PFSK-1 (cell line): ENCODE measurements around the gene KIAA0408.

Source experiments
- FOXP2 ChIP-seq: optimal IDR thresholded peaks from 2 replicates; pipeline ENCODE3; 2011; ENCODE audit warnings: borderline replicate concordance, control low read depth, inconsistent platforms; ENCODE audit not compliant: insufficient read depth; ENCODE audit errors: extremely low read length, extremely low read depth
- POLR2AphosphoS5 ChIP-seq: IDR thresholded peaks from 2 replicates; pipeline ENCODE4 v1.6.1; 2012; ENCODE audit warnings: low read depth, mild to moderate bottlenecking, control low read depth, low read length, moderate library complexity
- SIN3A ChIP-seq: IDR thresholded peaks from 2 replicates; pipeline ENCODE4 v1.6.1; 2012; ENCODE audit warnings: mild to moderate bottlenecking, low read length, moderate library complexity, borderline replicate concordance; ENCODE audit not compliant: insufficient read depth
- TAF1 ChIP-seq: IDR thresholded peaks from 2 replicates; pipeline ENCODE4 v1.6.1; 2012; ENCODE audit warnings: low read length, control low read depth, borderline replicate concordance; ENCODE audit not compliant: insufficient read depth
- TF ChIP-seq, protein P1 (sequence below), 2 experiments: IDR thresholded peaks; 2 replicates each; pipeline versions ENCODE4 v1.6.1 to v1.8.0; 2011 to 2012; ENCODE audit warnings: low read depth in 2 of 2, low read length in 2 of 2, control low read depth in 1 of 2, inconsistent platforms in 1 of 2, mild to moderate bottlenecking in 1 of 2, moderate library complexity in 1 of 2; ENCODE audit not compliant: insufficient read depth in 1 of 2

Gene KIAA0408

DNA sequence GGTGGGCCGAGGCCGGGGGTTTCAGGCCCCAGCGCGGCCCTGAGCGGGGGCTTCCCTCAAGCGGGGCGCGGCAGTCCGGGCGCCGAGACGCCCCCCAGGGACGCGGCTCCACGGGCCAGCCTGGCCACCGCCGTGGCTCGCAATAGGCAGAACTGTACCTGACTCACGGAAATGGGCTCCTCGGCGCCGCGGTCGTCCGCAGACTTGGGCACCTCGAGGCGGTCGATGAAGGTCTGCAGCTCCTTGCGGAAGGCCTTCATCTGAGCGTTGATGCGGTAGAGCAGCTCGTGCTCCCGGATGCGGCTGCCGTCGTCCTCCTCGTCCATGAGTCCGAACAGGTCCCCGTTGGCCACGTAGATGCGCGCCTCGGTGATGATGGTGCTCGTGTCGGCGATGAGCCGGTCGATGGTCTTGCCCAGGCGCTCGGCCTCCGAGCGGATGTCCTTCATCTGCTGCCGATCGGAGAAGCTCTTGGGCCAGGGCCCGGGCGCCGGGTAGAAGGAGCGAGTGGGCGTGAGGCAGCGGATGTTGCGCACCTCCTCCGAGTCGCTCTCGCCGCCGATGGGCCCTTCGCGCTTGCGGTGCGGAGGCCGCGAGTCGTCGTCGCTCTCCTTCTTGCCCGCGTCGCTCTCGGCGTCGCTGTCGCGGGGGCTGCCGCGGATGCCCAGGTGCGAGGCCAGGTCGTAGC, 16.1 kb upstream of the KIAA0408 start:
- TF ChIP-seq FOXP2 = no peak
- TF ChIP-seq TAF1 = no peak
- TF ChIP-seq, protein P1, sequence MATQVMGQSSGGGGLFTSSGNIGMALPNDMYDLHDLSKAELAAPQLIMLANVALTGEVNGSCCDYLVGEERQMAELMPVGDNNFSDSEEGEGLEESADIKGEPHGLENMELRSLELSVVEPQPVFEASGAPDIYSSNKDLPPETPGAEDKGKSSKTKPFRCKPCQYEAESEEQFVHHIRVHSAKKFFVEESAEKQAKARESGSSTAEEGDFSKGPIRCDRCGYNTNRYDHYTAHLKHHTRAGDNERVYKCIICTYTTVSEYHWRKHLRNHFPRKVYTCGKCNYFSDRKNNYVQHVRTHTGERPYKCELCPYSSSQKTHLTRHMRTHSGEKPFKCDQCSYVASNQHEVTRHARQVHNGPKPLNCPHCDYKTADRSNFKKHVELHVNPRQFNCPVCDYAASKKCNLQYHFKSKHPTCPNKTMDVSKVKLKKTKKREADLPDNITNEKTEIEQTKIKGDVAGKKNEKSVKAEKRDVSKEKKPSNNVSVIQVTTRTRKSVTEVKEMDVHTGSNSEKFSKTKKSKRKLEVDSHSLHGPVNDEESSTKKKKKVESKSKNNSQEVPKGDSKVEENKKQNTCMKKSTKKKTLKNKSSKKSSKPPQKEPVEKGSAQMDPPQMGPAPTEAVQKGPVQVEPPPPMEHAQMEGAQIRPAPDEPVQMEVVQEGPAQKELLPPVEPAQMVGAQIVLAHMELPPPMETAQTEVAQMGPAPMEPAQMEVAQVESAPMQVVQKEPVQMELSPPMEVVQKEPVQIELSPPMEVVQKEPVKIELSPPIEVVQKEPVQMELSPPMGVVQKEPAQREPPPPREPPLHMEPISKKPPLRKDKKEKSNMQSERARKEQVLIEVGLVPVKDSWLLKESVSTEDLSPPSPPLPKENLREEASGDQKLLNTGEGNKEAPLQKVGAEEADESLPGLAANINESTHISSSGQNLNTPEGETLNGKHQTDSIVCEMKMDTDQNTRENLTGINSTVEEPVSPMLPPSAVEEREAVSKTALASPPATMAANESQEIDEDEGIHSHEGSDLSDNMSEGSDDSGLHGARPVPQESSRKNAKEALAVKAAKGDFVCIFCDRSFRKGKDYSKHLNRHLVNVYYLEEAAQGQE (IDR thresholded peaks at IDR 0.05; ENCODE audit: insufficient read depth in 1 of 2, low read depth in 2 of 2, low read length in 2 of 2) = no peak
- no peak for TF ChIP-seq POLR2AphosphoS5
- TF ChIP-seq SIN3A = no peak

DNA sequence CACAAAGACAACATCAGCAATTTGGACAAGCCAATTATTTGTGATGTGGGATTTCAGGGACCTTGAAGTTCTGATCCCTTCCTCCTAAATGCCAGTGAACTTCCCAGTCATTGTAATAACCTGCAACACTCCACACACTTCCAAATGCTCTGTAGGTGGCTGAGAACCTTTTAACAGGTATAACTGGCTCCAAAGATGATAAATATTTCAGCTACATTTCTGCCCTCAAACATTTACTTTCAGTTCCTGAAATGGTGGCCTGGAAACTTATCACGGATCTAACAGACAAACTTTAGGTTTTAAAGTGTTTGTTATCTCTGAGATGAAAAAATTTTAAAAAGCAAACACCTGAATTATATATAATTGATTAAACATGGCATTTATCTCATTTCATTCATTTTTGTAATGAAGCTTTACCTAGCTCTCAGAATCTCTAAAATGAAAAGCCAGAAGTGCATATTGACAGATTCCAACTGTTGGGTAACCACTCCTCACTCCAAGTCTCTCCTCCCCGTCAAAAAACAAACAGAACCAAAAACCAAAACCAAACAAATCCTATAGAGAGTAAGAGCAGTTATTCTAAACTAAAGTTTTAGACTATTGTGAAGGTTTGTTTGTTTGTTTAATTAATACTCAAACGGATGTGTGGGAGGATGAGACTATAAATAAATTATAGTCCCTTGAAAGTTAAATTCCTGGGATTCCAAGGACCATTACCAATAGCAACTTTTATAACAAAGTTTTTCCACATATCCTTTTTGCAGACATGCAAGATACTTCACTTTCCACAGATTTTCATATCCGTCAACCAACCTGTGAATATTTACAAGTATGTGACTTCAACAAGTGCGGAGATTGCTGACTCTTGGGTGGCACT, 12.4 kb upstream of the KIAA0408 start:
- TF ChIP-seq SIN3A (no peak), FOXP2 (no peak), TAF1 (no peak), POLR2AphosphoS5 (no peak)
- TF ChIP-seq, protein P1 (IDR thresholded peaks at IDR 0.05; ENCODE audit: insufficient read depth in 1 of 2, low read depth in 2 of 2, low read length in 2 of 2) = no peak

DNA sequence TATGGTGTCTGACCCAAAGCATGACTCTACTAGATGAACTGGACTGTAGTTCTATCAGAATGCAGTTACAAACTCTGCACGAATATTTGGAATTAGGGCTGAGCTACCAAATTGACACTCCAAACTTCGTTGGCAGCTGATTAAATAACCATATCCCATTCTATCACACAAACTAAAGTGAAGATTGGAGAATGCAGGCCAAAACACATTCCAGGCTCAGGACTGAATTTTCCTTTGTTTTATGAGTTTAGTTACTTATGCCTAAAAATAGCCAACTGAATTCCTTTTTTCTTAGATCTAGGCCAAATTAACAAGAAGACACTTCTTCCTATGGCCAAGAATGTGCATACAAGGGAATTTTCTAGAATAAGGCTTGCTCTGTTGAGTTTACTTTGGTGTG, 9.7 kb upstream of the KIAA0408 start:
- TF ChIP-seq TAF1 (no peak), FOXP2 (no peak), POLR2AphosphoS5 (no peak), SIN3A (no peak)
- TF ChIP-seq, protein P1 (IDR thresholded peaks at IDR 0.05; ENCODE audit: insufficient read depth in 1 of 2, low read depth in 2 of 2, low read length in 2 of 2) = no peak

DNA sequence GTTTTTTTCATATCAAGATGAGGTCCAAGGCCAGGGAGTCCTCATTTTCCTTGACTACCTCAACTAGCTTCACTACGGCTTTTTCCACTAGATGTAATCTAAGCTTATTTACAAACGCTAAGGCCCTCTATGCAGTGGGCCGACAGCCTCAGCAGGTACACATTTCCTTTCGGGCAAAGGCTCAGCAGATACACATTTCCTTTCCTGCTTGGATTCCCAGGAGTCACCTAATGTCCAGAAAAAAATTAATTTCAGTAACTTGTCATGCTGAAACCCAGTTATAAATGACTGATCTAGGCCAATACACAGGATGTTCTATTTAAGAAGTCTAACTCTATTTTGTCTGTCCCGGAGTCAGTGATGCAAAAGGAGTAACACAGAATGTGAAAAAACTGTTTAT, 7.2 kb upstream of the KIAA0408 start:
- TF ChIP-seq FOXP2 (no peak), SIN3A (no peak), POLR2AphosphoS5 (no peak), TAF1 (no peak)
- TF ChIP-seq, protein P1 (IDR thresholded peaks at IDR 0.05; ENCODE audit: insufficient read depth in 1 of 2, low read depth in 2 of 2, low read length in 2 of 2) = no peak
